ENCODE data around the gene SVOP.
"Not testable (repeated sequence)": the region's sequence is repeated elsewhere in the genome, so short reads cannot be mapped to it uniquely, and the experiment has no call there.

Gene SVOP

GRCh38 chr12:109053382-109054123, 32.7 kb upstream of the SVOP start:
- Histone ChIP-seq H3K4me1 (ENCODE audit: control insufficient read depth, insufficient read depth, low read length) (peaks cover 21% of the 10 kb centered on the region), H3K36me3 (ENCODE audit: control insufficient read depth, insufficient read depth, low read length, severe bottlenecking) (peaks cover 9% of the 10 kb centered on the region), H3K27me3 (replicated peaks; ENCODE audit: control insufficient read depth, insufficient read depth, low read length) (no peaks in the 10 kb centered on the region), H3K4me3 (ENCODE audit: low read length) (peak overlapping the region; percentile 95), H3K9ac (ENCODE audit: low read length) (peak overlapping the region; percentile 96), H3K9me3 (ENCODE audit: control insufficient read depth, low read length) (no peaks in the 10 kb centered on the region)
- DNase-seq (ENCODE audit: low read depth): peak; percentile 10

GRCh38 chr12:109052414-109053323, 31.8 kb upstream of the SVOP start, which contains the start of gene USP30:
Gene USP30, plus strand, starts transcription at chr12:109052576. Its CDS starts 103 bp downstream, at chr12:109052679.
- Histone ChIP-seq H3K4me1 (ENCODE audit: control insufficient read depth, insufficient read depth, low read length) (peaks cover 27% of the 10 kb centered on the region), H3K36me3 (ENCODE audit: control insufficient read depth, insufficient read depth, low read length, severe bottlenecking) (peaks cover 2% of the 10 kb centered on the region), H3K4me3 (ENCODE audit: low read length) (peak within 1 kb of the TSS; percentile 95), H3K9me3 (ENCODE audit: control insufficient read depth, low read length) (no peaks in the 10 kb centered on the region), H3K9ac (ENCODE audit: low read length) (peak within 1 kb of the TSS; percentile 96), H3K27me3 (replicated peaks; ENCODE audit: control insufficient read depth, insufficient read depth, low read length) (no peaks in the 10 kb centered on the region)
- DNase-seq (ENCODE audit: low read depth): peak; percentile 93

GRCh38 chr12:109052097-109052413, 31.2 kb upstream of the SVOP start:
- no peak for DNase-seq (ENCODE audit: low read depth)
- Histone ChIP-seq H3K27me3 (replicated peaks; ENCODE audit: control insufficient read depth, insufficient read depth, low read length) (no peaks in the 10 kb centered on the region), H3K9me3 (ENCODE audit: control insufficient read depth, low read length) (no peaks in the 10 kb centered on the region), H3K9ac (ENCODE audit: low read length) (peak overlapping the region; percentile 96), H3K36me3 (ENCODE audit: control insufficient read depth, insufficient read depth, low read length, severe bottlenecking) (no peaks in the 10 kb centered on the region), H3K4me3 (ENCODE audit: low read length) (peak overlapping the region; percentile 95), H3K4me1 (ENCODE audit: control insufficient read depth, insufficient read depth, low read length) (peaks cover 29% of the 10 kb centered on the region)

- not testable (repeated sequence) for H3K27me3 ChIP-seq (replicated peaks; ENCODE audit: control insufficient read depth, insufficient read depth, low read length); H3K9me3 ChIP-seq (ENCODE audit: control insufficient read depth, low read length); DNase-seq (ENCODE audit: low read depth); H3K4me3 ChIP-seq (ENCODE audit: low read length); H3K36me3 ChIP-seq (ENCODE audit: control insufficient read depth, insufficient read depth, low read length, severe bottlenecking); H3K9ac ChIP-seq (ENCODE audit: low read length)
- H3K4me1 ChIP-seq (ENCODE audit: control insufficient read depth, insufficient read depth, low read length): peaks cover 29% of the 10 kb centered on the region
Measured at GRCh38 chr12:109049794-109050193, 28.9 kb upstream of the SVOP start.

GRCh38 chr12:109048706-109049105, 27.8 kb upstream of the SVOP start:
- H3K9me3 ChIP-seq (ENCODE audit: control insufficient read depth, low read length); H3K4me3 ChIP-seq (ENCODE audit: low read length); DNase-seq (ENCODE audit: low read depth); H3K36me3 ChIP-seq (ENCODE audit: control insufficient read depth, insufficient read depth, low read length, severe bottlenecking); H3K27me3 ChIP-seq (replicated peaks; ENCODE audit: control insufficient read depth, insufficient read depth, low read length): not testable (repeated sequence)
- H3K9ac ChIP-seq (ENCODE audit: low read length): peak overlapping the region; percentile 30
- H3K4me1 ChIP-seq (ENCODE audit: control insufficient read depth, insufficient read depth, low read length): peaks cover 25% of the 10 kb centered on the region

GRCh38 chr12:109047081-109047805, 26.4 kb upstream of the SVOP start:
- no peaks in the 10 kb centered on the region for H3K36me3 ChIP-seq (ENCODE audit: control insufficient read depth, insufficient read depth, low read length, severe bottlenecking)
- peaks cover 18% of the 10 kb centered on the region for H3K4me1 ChIP-seq (ENCODE audit: control insufficient read depth, insufficient read depth, low read length)
- no peak overlapping the region for H3K9ac ChIP-seq (ENCODE audit: low read length)
- no peaks in the 10 kb centered on the region for H3K9me3 ChIP-seq (ENCODE audit: control insufficient read depth, low read length)
- peaks cover 10% of the 10 kb centered on the region for H3K27me3 ChIP-seq (replicated peaks; ENCODE audit: control insufficient read depth, insufficient read depth, low read length)
- no peak overlapping the region for H3K4me3 ChIP-seq (ENCODE audit: low read length)
- no peak for DNase-seq (ENCODE audit: low read depth)

GRCh38 chr12:109044241-109044640, 23.4 kb upstream of the SVOP start:
- H3K9me3 ChIP-seq (ENCODE audit: control insufficient read depth, low read length): peaks cover 10% of the 10 kb centered on the region
- H3K27me3 ChIP-seq (replicated peaks; ENCODE audit: control insufficient read depth, insufficient read depth, low read length): peaks cover 10% of the 10 kb centered on the region
- H3K36me3 ChIP-seq (ENCODE audit: control insufficient read depth, insufficient read depth, low read length, severe bottlenecking): no peaks in the 10 kb centered on the region
- no peak overlapping the region for H3K9ac ChIP-seq (ENCODE audit: low read length)
- DNase-seq (ENCODE audit: low read depth): no peak
- H3K4me1 ChIP-seq (ENCODE audit: control insufficient read depth, insufficient read depth, low read length): peaks cover 11% of the 10 kb centered on the region
- H3K4me3 ChIP-seq (ENCODE audit: low read length): no peak overlapping the region

GRCh38 chr12:109036975-109037374, 16.1 kb upstream of the SVOP start:
- Histone ChIP-seq H3K9me3 (ENCODE audit: control insufficient read depth, low read length) (peaks cover 23% of the 10 kb centered on the region), H3K4me1 (ENCODE audit: control insufficient read depth, insufficient read depth, low read length) (no peaks in the 10 kb centered on the region), H3K27me3 (replicated peaks; ENCODE audit: control insufficient read depth, insufficient read depth, low read length) (peaks cover 8% of the 10 kb centered on the region), H3K36me3 (ENCODE audit: control insufficient read depth, insufficient read depth, low read length, severe bottlenecking) (no peaks in the 10 kb centered on the region), H3K4me3 (ENCODE audit: low read length) (no peak overlapping the region), H3K9ac (ENCODE audit: low read length) (no peak overlapping the region)
- DNase-seq (ENCODE audit: low read depth): no peak

- no peaks in the 10 kb centered on the region for H3K36me3 ChIP-seq (ENCODE audit: control insufficient read depth, insufficient read depth, low read length, severe bottlenecking)
- peaks cover 13% of the 10 kb centered on the region for H3K9me3 ChIP-seq (ENCODE audit: control insufficient read depth, low read length)
- peaks cover 24% of the 10 kb centered on the region for H3K27me3 ChIP-seq (replicated peaks; ENCODE audit: control insufficient read depth, insufficient read depth, low read length)
- no peak overlapping the region for H3K4me3 ChIP-seq (ENCODE audit: low read length)
- no peak overlapping the region for H3K9ac ChIP-seq (ENCODE audit: low read length)
- H3K4me1 ChIP-seq (ENCODE audit: control insufficient read depth, insufficient read depth, low read length): no peaks in the 10 kb centered on the region
- peak; percentile 5 for DNase-seq (ENCODE audit: low read depth)
Measured at GRCh38 chr12:109033239-109034196, 12.7 kb upstream of the SVOP start.

- Histone ChIP-seq H3K4me3 (ENCODE audit: low read length) (no peak overlapping the region), H3K36me3 (ENCODE audit: control insufficient read depth, insufficient read depth, low read length, severe bottlenecking) (no peaks in the 10 kb centered on the region), H3K9me3 (ENCODE audit: control insufficient read depth, low read length) (no peaks in the 10 kb centered on the region), H3K27me3 (replicated peaks; ENCODE audit: control insufficient read depth, insufficient read depth, low read length) (peaks cover 24% of the 10 kb centered on the region), H3K4me1 (ENCODE audit: control insufficient read depth, insufficient read depth, low read length) (no peaks in the 10 kb centered on the region), H3K9ac (ENCODE audit: low read length) (no peak overlapping the region)
- DNase-seq (ENCODE audit: low read depth): no peak
Measured at GRCh38 chr12:109029411-109029810, 8.5 kb upstream of the SVOP start.

All from adipocyte (in vitro differentiated cells).